ENCODE measurements around the gene PRPF40A.

PRPF40A gene

DNA sequence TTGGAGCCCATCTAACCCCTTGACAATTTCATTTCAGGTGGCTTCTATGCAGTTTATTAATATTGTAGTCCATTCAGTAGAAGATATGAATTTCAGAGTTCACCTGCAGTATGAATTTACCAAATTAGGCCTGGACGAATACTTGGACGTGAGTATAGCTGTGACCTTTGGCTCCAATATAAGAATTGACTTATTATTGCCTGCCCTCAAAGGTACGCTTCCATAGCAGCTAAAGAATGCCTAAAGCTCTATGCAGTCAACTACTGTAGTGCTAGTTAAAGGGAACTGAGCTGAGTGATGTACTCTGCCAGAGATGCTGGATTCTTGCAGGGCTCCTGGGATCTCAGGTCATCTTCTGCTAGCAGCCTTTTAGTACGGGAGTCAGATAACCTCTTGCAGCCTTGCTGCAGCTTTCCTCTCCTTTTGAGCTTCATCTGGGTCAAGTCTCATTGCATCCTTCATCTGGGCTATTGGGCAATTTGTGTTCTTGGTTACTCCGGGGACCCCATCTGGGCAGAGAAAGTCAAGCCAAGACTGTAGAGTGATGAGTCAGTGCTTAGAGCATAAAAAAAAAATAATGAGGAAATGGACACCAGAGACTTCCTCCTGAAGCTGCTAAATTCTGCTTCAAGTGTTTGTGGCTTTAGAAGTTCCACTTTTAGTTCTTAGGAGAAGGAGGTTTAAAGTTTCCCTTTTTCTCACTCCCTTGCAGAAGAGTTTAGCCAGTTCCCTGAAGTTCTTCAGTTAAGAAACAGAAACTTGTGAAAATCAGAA lies 105.6 kb downstream of the PRPF40A start:
- DNase-seq (peak; percentile 16), ATAC-seq (replicated peaks) (peak; percentile 88 to 90)
- H3K27ac Mint-ChIP-seq, result peak overlapping the region; percentile 75

DNA sequence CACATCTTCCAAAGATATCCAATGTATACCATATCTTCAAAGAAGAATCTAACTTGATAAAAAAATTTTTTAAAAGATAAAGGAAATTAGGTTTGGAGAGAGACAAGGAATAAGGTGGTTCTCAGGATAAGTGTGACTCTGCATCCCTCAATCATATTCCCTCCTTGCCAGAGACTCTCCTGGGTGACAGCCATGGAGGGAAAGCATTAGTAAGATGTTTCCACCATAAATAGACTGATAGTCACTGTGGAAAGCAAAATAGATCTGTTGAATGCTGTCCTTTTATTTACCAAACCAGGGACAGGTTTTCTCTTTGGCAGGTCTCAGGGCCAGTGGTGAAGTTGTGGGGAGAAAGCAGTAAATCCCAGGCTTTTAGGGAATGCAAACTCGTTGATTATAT lies 107.6 kb downstream of the PRPF40A start:
- DNase-seq (no peak), ATAC-seq (replicated peaks) (no peak)
- Mint-ChIP-seq H3K4me3 (no peak overlapping the region), H3K27ac (no peak overlapping the region), H3K36me3 (no peaks in the 10 kb centered on the region), H3K9me3 (no peaks in the 10 kb centered on the region), H3K4me1 (peaks cover 27 to 38% of the 10 kb centered on the region in 2 donors), H3K27me3 (no peaks in the 10 kb centered on the region)

More for the DNA sequence above, 105.6 kb downstream of the PRPF40A start:
- H3K27me3 Mint-ChIP-seq, result no peaks in the 10 kb centered on the region
- H3K36me3 Mint-ChIP-seq, result no peaks in the 10 kb centered on the region
- H3K4me1 Mint-ChIP-seq, result peaks cover 30 to 45% of the 10 kb centered on the region in 2 donors
- H3K9me3 Mint-ChIP-seq, result no peaks in the 10 kb centered on the region
- H3K4me3 Mint-ChIP-seq, result peak overlapping the region; percentile 47 to 72

DNA sequence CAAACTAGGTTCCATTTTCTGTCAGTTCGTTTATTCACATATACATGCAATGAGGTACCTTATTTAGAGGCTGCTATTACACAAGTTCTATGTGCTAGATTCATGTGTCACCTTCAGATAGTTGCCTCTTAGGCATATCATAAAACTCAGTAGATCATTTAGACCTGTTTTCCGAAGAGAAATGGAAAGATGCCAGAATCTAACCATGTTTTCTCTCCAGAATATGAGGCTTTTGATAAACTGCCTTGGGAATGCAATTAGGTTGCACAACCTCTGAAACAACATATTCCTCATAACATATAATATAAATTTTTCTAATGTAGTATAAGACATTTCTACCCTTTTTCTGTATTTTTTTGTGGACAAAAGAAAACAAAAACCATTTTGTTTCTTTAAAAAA lies 108.1 kb downstream of the PRPF40A start:
- ATAC-seq (replicated peaks) (no peak), DNase-seq (no peak)
- no peak overlapping the region for H3K27ac Mint-ChIP-seq
- no peaks in the 10 kb centered on the region for H3K9me3 Mint-ChIP-seq
- peaks cover 25 to 33% of the 10 kb centered on the region in 2 donors for H3K4me1 Mint-ChIP-seq
- H3K4me3 Mint-ChIP-seq, result no peak overlapping the region
- no peaks in the 10 kb centered on the region for H3K36me3 Mint-ChIP-seq
- no peaks in the 10 kb centered on the region for H3K27me3 Mint-ChIP-seq

DNA sequence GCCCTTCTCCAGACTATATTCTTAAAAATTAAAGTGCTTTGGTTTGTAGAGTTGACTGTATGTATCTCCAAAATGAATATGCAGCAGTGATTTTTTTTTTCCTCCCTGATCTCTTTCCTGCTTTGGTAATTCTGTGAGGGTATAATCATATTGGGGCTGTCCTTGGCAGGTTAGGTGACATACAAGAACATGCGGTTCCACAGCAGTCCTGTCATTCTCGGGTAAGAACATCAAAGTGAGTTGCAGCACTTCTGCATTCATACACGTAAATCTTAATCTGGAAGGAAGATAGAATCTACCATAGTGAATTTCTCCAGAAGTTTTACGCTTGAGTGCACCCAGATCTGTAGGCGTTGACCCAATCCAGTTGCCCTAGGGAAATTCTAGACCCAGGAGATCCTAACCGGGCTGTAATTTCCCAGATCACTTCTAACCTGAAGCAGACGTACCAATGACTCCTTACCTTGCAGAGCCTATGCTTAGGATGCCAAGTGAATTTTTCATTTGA lies 109.4 kb downstream of the PRPF40A start:
- no peak overlapping the region for H3K27ac Mint-ChIP-seq
- H3K27me3 Mint-ChIP-seq, result no peaks in the 10 kb centered on the region
- ATAC-seq (replicated peaks) (no peak), DNase-seq (no peak)
- no peak overlapping the region for H3K4me3 Mint-ChIP-seq
- no peaks in the 10 kb centered on the region for H3K36me3 Mint-ChIP-seq
- no peaks in the 10 kb centered on the region for H3K9me3 Mint-ChIP-seq
- H3K4me1 Mint-ChIP-seq, result peaks cover 14 to 20% of the 10 kb centered on the region in 2 donors

DNA sequence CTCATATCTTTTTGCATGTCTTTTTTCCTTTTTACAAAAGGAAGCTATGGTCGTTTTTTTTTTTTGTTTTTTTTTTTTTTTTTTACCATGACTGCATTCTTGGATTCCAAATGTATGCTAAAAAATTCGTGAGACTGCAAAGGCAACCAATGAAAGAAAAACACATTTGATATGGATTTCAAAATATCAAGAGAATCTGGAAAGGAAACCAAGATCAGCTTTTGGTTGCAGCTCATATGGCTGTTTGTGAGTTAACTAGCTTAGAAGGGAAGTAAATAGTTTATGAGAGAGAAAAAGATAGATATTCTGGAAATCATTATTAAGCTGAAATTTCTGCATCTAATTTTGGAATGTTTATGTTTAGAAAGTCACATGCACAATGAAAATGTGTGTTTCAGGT lies 110.3 kb downstream of the PRPF40A start:
- no peaks in the 10 kb centered on the region for H3K9me3 Mint-ChIP-seq

DNA sequence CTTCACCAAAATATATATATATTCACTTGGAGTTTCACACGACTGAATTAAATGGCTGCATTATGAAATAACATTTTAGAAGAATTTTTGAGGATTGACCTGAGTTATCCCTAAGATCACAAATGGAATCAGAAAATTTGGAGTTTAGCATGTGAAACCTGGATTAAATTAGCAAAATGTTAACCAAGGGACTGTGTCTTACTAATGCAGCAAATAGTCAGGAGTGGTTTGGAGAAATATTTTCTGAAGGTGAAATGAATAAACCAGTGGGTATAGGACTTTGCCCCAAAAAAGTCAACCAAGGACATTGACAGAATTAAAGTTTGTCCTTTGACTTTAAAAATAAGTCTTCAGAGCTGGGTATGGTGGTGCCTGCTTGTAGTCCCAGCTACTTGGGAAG lies 111.2 kb downstream of the PRPF40A start:
- Mint-ChIP-seq H3K4me1 (peaks cover 3 to 8% of the 10 kb centered on the region in 2 donors), H3K9me3 (no peaks in the 10 kb centered on the region), H3K27me3 (no peaks in the 10 kb centered on the region), H3K36me3 (no peaks in the 10 kb centered on the region), H3K4me3 (no peak overlapping the region), H3K27ac (no peak overlapping the region)
- no peak for DNase-seq
- no peak for ATAC-seq (replicated peaks)

More for the DNA sequence above, 110.3 kb downstream of the PRPF40A start:
- Mint-ChIP-seq H3K4me1 (peaks cover 7 to 11% of the 10 kb centered on the region in 2 donors), H3K27ac (no peak overlapping the region), H3K36me3 (no peaks in the 10 kb centered on the region), H3K27me3 (no peaks in the 10 kb centered on the region), H3K4me3 (no peak overlapping the region)
- ATAC-seq (replicated peaks) (no peak), DNase-seq (no peak)

DNA sequence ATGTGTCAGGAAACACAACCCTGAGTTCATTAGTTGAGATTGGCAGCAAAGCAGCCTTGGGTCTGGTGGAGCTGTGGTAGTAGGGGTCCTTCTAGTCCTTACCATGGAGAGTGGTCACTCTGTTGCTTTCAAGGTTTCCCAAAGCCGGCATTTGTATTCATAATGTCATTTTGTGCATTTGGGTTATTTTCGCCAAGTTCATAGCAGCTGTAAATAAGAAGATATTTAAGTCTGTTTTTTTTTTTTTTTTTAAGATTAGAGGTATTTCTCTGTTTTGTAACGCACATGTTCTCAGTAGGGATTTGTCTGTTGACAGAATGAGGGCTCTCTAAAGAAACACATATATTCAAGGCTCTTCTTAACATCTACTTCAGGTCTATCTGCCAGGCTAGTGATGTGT lies 114.1 kb downstream of the PRPF40A start:
- Mint-ChIP-seq H3K27ac (no peak overlapping the region), H3K36me3 (no peaks in the 10 kb centered on the region), H3K27me3 (no peaks in the 10 kb centered on the region), H3K4me3 (no peak overlapping the region), H3K9me3 (no peaks in the 10 kb centered on the region), H3K4me1 (peaks cover 5 to 19% of the 10 kb centered on the region in 2 donors)
- ATAC-seq (replicated peaks) (no peak), DNase-seq (no peak)

DNA sequence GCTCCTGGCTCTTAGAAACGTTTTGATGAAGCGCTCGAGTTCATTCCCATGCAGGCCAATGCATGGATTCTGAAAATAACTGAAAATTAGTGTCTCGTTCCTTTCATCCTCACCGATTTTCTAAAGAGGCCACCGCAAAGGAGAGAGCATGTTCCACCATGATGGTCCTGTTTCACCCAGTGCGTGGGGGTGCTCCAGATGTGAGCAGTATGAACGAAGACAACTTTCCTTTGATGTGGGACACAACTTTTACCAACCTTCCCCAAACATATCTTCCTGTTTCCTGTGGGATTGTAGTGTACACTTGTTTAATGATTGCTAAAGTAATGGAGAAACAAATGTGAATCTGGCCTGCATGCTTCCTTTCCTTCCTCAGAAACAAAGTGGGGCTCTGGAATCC lies 114.5 kb downstream of the PRPF40A start:
- Mint-ChIP-seq H3K4me1 (peaks cover 3 to 16% of the 10 kb centered on the region in 2 donors), H3K4me3 (no peak overlapping the region), H3K9me3 (no peaks in the 10 kb centered on the region), H3K27me3 (no peaks in the 10 kb centered on the region), H3K36me3 (no peaks in the 10 kb centered on the region), H3K27ac (no peak overlapping the region)
- DNase-seq (no peak), ATAC-seq (replicated peaks) (no peak)
